ENCODE results near the gene SH3D19.

GRCh38 chr4:151218343-151218742, 107.1 kb downstream of the SH3D19 start:
- TF ChIP-seq CTCF (IDR thresholded peaks at IDR 0.05; ENCODE audit: insufficient read depth, low read depth, low read length), result no peak
- no peak for TF ChIP-seq EZH2 (IDR thresholded peaks at IDR 0.05; ENCODE audit: insufficient read depth, low read length)
